ENCODE measurements around the gene SYT14.

DNA sequence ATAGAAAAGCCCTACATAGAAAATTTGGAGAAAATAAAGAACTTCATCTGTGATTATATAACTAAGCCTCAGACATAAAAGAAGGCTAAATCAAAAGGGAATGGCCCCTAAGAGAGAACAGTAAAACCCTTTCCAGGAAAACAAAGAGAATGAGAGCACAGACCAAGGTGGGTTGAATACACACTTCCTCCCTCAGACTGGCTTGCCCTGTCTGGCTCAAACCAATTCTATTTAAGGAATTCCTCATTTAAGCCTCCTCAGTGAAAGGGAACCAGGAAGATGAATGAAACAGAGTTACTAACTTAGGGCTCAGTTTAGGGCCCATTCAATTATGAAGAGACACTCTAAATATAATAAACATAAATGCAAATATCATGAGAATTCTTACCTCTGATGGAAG is 10.6 kb upstream of the SYT14 start:
- TF ChIP-seq GATA2 (IDR thresholded peaks at IDR 0.05; ENCODE audit: low read depth, low read length) (no peak), GATA3 (IDR thresholded peaks at IDR 0.05; ENCODE audit: low read depth, low read length) (no peak)

Measured in SH-SY5Y (cell line).